Panc1 (cell line): ENCODE data around the gene IL17RE. TPM values are rescaled to one million over a fixed set of nuclear protein-coding genes. Genes with fewer than 3 reads are reported as not detected.
"Not testable (repeated sequence)": the region's sequence is repeated elsewhere in the genome, so short reads cannot be mapped to it uniquely, and the experiment has no call there.

Experiments used
- ATAC-seq: fragments of 200-7000 bp; cut with Tn5 transposase; 2 replicates; pipeline ENCODE4 v1.9.1; 2020; ENCODE audit warnings: mild to moderate bottlenecking, moderate library complexity
- BruUV-seq: library from RNA; stranded (reverse); fragments of 400-500 nt; replicated peaks from 2 replicates; lab custom pipeline; 2021; lab: Mats Ljungman, UMichigan
- CTCF ChIA-PET: fragments of 300-600 bp; sonication (Branson Sonifier 250); formaldehyde crosslinking; loops from one replicate; lab custom pipeline; 2022; ENCODE audit warnings: antibody characterized with exemption; lab: Charles Lee
- POLR2A ChIA-PET: fragments of 300-600 bp; sonication (Branson Sonifier 250); formaldehyde crosslinking; loops from one replicate; lab custom pipeline; 2022; ENCODE audit warnings: antibody characterized with exemption; lab: Charles Lee
- DNase-seq: peaks from one replicate; pipeline ENCODE4 v3.0.0-alpha.2; 2010; ENCODE audit warnings: low read depth, low spot score
- H3K27ac ChIP-seq: 2 replicates; pipeline ENCODE4 v1.5.1; 2011; ENCODE audit warnings: mild to moderate bottlenecking, low read length, inconsistent platforms
- H3K27me3 ChIP-seq: fragments of 200-500 bp; sonication (Bioruptor generic); 2 replicates; pipeline ENCODE4 v1.6.0; 2014; ENCODE audit warnings: low read length, inconsistent platforms; ENCODE audit not compliant: control insufficient read depth, insufficient read depth
- H3K36me3 ChIP-seq: fragments of 200-500 bp; sonication (Bioruptor generic); 2 replicates; pipeline ENCODE4 v1.5.1; 2014; ENCODE audit warnings: inconsistent platforms, mild to moderate bottlenecking, low read length, moderate library complexity; ENCODE audit not compliant: control insufficient read depth, insufficient read depth
- H3K4me1 ChIP-seq: 2 replicates; pipeline ENCODE4 v1.5.1; 2011; ENCODE audit warnings: inconsistent platforms, mild to moderate bottlenecking, low read length, moderate library complexity; ENCODE audit not compliant: control insufficient read depth, insufficient read depth
- H3K4me3 ChIP-seq, 2 experiments: 2 replicates each; pipeline ENCODE4 v1.5.1; 2011 to 2012; ENCODE audit warnings: low read depth in 2 of 2, low read length in 2 of 2, mild to moderate bottlenecking in 2 of 2, inconsistent platforms in 1 of 2, moderate library complexity in 1 of 2
- H3K9me3 ChIP-seq: fragments of 200-500 bp; sonication (Bioruptor generic); 2 replicates; pipeline ENCODE4 v1.5.1; 2014; ENCODE audit warnings: low read depth, mild to moderate bottlenecking, inconsistent platforms, low read length, moderate library complexity; ENCODE audit not compliant: control insufficient read depth, insufficient read depth
- POLR2AphosphoS5 ChIP-seq: IDR thresholded peaks from 2 replicates; pipeline ENCODE4 v1.6.1; 2012; ENCODE audit warnings: mild to moderate bottlenecking, low read depth, low read length, moderate library complexity
- SIN3A ChIP-seq: IDR thresholded peaks from 2 replicates; pipeline ENCODE4 v1.6.1; 2012; ENCODE audit warnings: low read depth, mild to moderate bottlenecking, low read length, moderate library complexity, borderline replicate concordance; ENCODE audit not compliant: insufficient read depth
- TCF7L2 ChIP-seq: IDR thresholded peaks from 2 replicates; pipeline ENCODE4 v1.6.1; 2011; ENCODE audit warnings: mild to moderate bottlenecking, low read depth, low read length, inconsistent platforms
- in situ Hi-C: cut with HindIII; loops from 2 replicates; pipeline ENCODE4 v1.10.0; 2016; ENCODE audit warnings: low sequenced_read_pairs, low pct_unique_long_range_greater_than_20kb
- intact Hi-C: fragments of 100-400 bp; cut with micrococcal nuclease; formaldehyde crosslinking; loops from one replicate; pipeline ENCODE4 v1.10.0; 2022; ENCODE audit not compliant: unreplicated experiment
- total RNA-seq: library from RNA; stranded (reverse); gene quantifications from one replicate; pipeline ENCODE4 v1.2.1, GENCODE V29; 2021; ENCODE audit not compliant: unreplicated experiment
- TF ChIP-seq, protein P1 (sequence below): fragments of 450-650 bp; IDR thresholded peaks from 2 replicates; pipeline ENCODE4 v1.5.1; 2017; ENCODE audit warnings: mild to moderate bottlenecking
- TF ChIP-seq, protein P2 (sequence below), 2 experiments: IDR thresholded peaks; 2 replicates each; pipeline ENCODE4 v1.6.1; 2011 to 2012; ENCODE audit warnings: low read depth in 2 of 2, control low read depth in 1 of 2, low read length in 1 of 2, mild to moderate bottlenecking in 1 of 2, moderate library complexity in 1 of 2; ENCODE audit not compliant: insufficient read depth in 1 of 2

IL17RE gene
- total RNA-seq, 1 experiment from 2014 or later = 1.1 TPM

GRCh38 chr3:9938966-9939365 is 36.3 kb downstream of the IL17RE start:
- H3K4me1 ChIP-seq = 0 out of 2 replicates have a peak, but pooled peaks cover 4% of the 10 kb centered on the region
- BruUV-seq = no TSS peak
- no peaks in the 10 kb centered on the region; the same call in 1 of the 2 replicates for H3K36me3 ChIP-seq
- no peak overlapping the region for H3K4me3 ChIP-seq
- TF ChIP-seq, protein P1, sequence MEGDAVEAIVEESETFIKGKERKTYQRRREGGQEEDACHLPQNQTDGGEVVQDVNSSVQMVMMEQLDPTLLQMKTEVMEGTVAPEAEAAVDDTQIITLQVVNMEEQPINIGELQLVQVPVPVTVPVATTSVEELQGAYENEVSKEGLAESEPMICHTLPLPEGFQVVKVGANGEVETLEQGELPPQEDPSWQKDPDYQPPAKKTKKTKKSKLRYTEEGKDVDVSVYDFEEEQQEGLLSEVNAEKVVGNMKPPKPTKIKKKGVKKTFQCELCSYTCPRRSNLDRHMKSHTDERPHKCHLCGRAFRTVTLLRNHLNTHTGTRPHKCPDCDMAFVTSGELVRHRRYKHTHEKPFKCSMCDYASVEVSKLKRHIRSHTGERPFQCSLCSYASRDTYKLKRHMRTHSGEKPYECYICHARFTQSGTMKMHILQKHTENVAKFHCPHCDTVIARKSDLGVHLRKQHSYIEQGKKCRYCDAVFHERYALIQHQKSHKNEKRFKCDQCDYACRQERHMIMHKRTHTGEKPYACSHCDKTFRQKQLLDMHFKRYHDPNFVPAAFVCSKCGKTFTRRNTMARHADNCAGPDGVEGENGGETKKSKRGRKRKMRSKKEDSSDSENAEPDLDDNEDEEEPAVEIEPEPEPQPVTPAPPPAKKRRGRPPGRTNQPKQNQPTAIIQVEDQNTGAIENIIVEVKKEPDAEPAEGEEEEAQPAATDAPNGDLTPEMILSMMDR = no peak
- TF ChIP-seq TCF7L2 = no peak
- no peak for TF ChIP-seq SIN3A
- no peak for TF ChIP-seq POLR2AphosphoS5
- TF ChIP-seq, protein P2, sequence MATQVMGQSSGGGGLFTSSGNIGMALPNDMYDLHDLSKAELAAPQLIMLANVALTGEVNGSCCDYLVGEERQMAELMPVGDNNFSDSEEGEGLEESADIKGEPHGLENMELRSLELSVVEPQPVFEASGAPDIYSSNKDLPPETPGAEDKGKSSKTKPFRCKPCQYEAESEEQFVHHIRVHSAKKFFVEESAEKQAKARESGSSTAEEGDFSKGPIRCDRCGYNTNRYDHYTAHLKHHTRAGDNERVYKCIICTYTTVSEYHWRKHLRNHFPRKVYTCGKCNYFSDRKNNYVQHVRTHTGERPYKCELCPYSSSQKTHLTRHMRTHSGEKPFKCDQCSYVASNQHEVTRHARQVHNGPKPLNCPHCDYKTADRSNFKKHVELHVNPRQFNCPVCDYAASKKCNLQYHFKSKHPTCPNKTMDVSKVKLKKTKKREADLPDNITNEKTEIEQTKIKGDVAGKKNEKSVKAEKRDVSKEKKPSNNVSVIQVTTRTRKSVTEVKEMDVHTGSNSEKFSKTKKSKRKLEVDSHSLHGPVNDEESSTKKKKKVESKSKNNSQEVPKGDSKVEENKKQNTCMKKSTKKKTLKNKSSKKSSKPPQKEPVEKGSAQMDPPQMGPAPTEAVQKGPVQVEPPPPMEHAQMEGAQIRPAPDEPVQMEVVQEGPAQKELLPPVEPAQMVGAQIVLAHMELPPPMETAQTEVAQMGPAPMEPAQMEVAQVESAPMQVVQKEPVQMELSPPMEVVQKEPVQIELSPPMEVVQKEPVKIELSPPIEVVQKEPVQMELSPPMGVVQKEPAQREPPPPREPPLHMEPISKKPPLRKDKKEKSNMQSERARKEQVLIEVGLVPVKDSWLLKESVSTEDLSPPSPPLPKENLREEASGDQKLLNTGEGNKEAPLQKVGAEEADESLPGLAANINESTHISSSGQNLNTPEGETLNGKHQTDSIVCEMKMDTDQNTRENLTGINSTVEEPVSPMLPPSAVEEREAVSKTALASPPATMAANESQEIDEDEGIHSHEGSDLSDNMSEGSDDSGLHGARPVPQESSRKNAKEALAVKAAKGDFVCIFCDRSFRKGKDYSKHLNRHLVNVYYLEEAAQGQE (IDR thresholded peaks at IDR 0.05; ENCODE audit: insufficient read depth in 1 of 2, low read depth in 2 of 2, low read length in 1 of 2) = no peak
- ATAC-seq (no peak), DNase-seq (no peak)
- H3K9me3 ChIP-seq = no peaks in the 10 kb centered on the region
- H3K27me3 ChIP-seq = no peaks in the 10 kb centered on the region
- ChIA-PET CTCF (no interaction called here), POLR2A (no interaction called here)
- in situ Hi-C loops (no loop called here), intact Hi-C loops (no loop called here)
- H3K27ac ChIP-seq = no peak overlapping the region

GRCh38 chr3:9939906-9940305 is 37.3 kb downstream of the IL17RE start:
- H3K4me3 ChIP-seq, H3K9me3 ChIP-seq, DNase-seq, POLR2A ChIA-PET, H3K36me3 ChIP-seq, intact Hi-C loops, in situ Hi-C loops, H3K27me3 ChIP-seq, BruUV-seq, H3K27ac ChIP-seq, CTCF ChIA-PET, H3K4me1 ChIP-seq, ATAC-seq: not testable (repeated sequence)

DNA sequence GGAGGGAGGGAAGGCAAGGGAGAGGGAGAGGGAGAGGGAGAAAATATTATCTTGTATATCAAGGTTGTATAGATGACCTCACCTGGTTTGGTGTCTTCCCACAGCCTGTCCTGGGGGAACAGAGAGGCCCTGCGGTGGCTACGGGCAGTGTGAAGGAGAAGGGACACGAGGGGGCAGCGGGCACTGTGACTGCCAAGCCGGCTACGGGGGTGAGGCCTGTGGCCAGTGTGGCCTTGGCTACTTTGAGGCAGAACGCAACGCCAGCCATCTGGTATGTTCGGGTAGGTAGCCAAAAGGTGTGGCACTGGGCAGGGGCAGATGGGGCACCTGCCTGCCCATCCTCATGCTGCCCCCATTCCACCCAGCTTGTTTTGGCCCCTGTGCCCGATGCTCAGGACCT is 38.1 kb downstream of the IL17RE start:
- DNase-seq (no peak), ATAC-seq (no peak)
- Histone ChIP-seq H3K9me3 (no peaks in the 10 kb centered on the region), H3K4me3 (no peak overlapping the region), H3K27ac (no peak overlapping the region), H3K27me3 (no peaks in the 10 kb centered on the region), H3K36me3 (no peaks in the 10 kb centered on the region; the same call in 1 of the 2 replicates), H3K4me1 (no peaks in the 10 kb centered on the region)
- CTCF ChIA-PET = no interaction called here
- no TSS peak for BruUV-seq
- in situ Hi-C loops (no loop called here), intact Hi-C loops (no loop called here)
- POLR2A ChIA-PET = no interaction called here
- TF ChIP-seq SIN3A (no peak), POLR2AphosphoS5 (no peak), TCF7L2 (no peak)
